Measurements from ENCODE around the gene FRMPD4. TPM values are rescaled to one million over a fixed set of nuclear protein-coding genes. Genes with fewer than 3 reads are reported as not detected.

FRMPD4 gene
- total and polyA plus RNA-seq, 12 donors, result under 0.01 to 0.06 (median 0.02) TPM; not detected in 7

- intact Hi-C loops (cut with DNase I), result no loop called here
- Histone ChIP-seq H3K4me3 (no peak overlapping the region), H3K9me3 (replicated peaks in 1 of 3) (no peaks in the 10 kb centered on the region), H3K27me3 (peaks cover 7% of the 10 kb centered on the region), H3K36me3 (replicated peaks in 1 of 2) (no peaks in the 10 kb centered on the region), H3K4me1 (replicated peaks in 1 of 2) (no peaks in the 10 kb centered on the region), H3K27ac (no peak overlapping the region)
- TF ChIP-seq CTCF (IDR thresholded peaks at IDR 0.05) (no peak), POLR2A (IDR thresholded peaks at IDR 0.05) (no peak)
- DNase-seq, result no peak
- WGBS, 4 donors, result 65 to 79% (median 71%) methylated on average over 4 of the region's 4 CpGs
Measured at GRCh38 chrX:12400218-12400617, 261.9 kb downstream of the FRMPD4 start.

DNA sequence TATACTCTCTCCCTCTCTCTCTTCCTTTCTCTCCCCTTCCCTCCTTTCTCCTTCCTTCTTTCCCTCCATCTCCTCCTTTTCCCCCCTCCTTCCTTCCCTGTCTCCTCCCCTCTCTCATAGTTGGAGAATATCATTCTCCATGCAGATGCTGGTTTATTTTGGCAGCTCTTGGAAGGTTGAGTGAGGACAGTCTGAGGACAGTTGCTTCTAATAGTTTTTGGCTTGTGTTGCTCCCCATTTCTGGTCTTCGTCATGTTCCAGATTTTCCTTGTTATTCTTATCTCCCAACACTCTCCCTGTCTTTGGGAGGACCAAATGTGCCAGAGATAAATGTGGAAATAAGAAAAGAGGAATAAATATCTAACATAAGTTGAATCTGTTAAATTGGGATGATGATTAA is 263.0 kb downstream of the FRMPD4 start:
- Histone ChIP-seq H3K27ac (no peak overlapping the region), H3K36me3 (replicated peaks in 1 of 2) (no peaks in the 10 kb centered on the region), H3K9me3 (replicated peaks in 1 of 3) (no peaks in the 10 kb centered on the region), H3K4me3 (no peak overlapping the region), H3K4me1 (replicated peaks in 1 of 2) (no peaks in the 10 kb centered on the region), H3K27me3 (peaks cover 11% of the 10 kb centered on the region)
- no peak for TF ChIP-seq POLR2A (IDR thresholded peaks at IDR 0.05)
- TF ChIP-seq CTCF (IDR thresholded peaks at IDR 0.05), result no peak
- intact Hi-C loops (cut with DNase I), result no loop called here
- no peak for DNase-seq
- 50 to 68% (median 64%) methylated on average over 1 of the region's 1 CpG for WGBS, 4 donors

GRCh38 chrX:12403474-12404082 is 265.3 kb downstream of the FRMPD4 start:
- no peaks in the 10 kb centered on the region for H3K9me3 ChIP-seq (replicated peaks in 1 of 3)
- H3K4me3 ChIP-seq, result no peak overlapping the region
- no peaks in the 10 kb centered on the region for H3K4me1 ChIP-seq (replicated peaks in 1 of 2)
- intact Hi-C loops (cut with DNase I), result no loop called here
- H3K27ac ChIP-seq, result no peak overlapping the region
- WGBS, 4 donors, result 78 to 86% (median 80%) methylated on average over 3 of the region's 3 CpGs
- H3K36me3 ChIP-seq (replicated peaks in 1 of 2), result no peaks in the 10 kb centered on the region
- no peak for DNase-seq
- peaks cover 11% of the 10 kb centered on the region for H3K27me3 ChIP-seq
- no peak for TF ChIP-seq POLR2A (IDR thresholded peaks at IDR 0.05)
- TF ChIP-seq CTCF (IDR thresholded peaks at IDR 0.05), result no peak

GRCh38 chrX:12405306-12405705 is 267.0 kb downstream of the FRMPD4 start:
- Histone ChIP-seq H3K27me3 (peaks cover 4% of the 10 kb centered on the region), H3K36me3 (replicated peaks in 1 of 2) (no peaks in the 10 kb centered on the region), H3K4me1 (replicated peaks in 1 of 2) (no peaks in the 10 kb centered on the region), H3K27ac (no peak overlapping the region), H3K4me3 (no peak overlapping the region), H3K9me3 (replicated peaks in 1 of 3) (no peaks in the 10 kb centered on the region)
- WGBS, 4 donors, result 61 to 79% (median 75%) methylated on average over 2 of the region's 2 CpGs
- no peak for DNase-seq
- TF ChIP-seq POLR2A (IDR thresholded peaks at IDR 0.05), result no peak
- TF ChIP-seq CTCF (IDR thresholded peaks at IDR 0.05), result no peak
- intact Hi-C loops (cut with DNase I), result no loop called here

Measured in adrenal gland (tissue), 12 donors.